GM11168 (cell line): ENCODE data around the gene SERPINB11.
"Not testable (repeated sequence)": the region's sequence is repeated elsewhere in the genome, so short reads cannot be mapped to it uniquely, and the experiment has no call there.

Experiments used
- in situ Hi-C: fragments of 300-500 bp; cut with MboI; formaldehyde crosslinking; loops from one replicate; pipeline ENCODE4 v1.12.0; 2022; ENCODE audit warnings: low sequenced_read_pairs; ENCODE audit not compliant: unreplicated experiment

The SERPINB11 gene

GRCh38 chr18:63725682-63726480 lies 23.1 kb downstream of the SERPINB11 start:
- in situ Hi-C loops: no loop called here

- in situ Hi-C loops: no loop called here
These were observed 28.0 kb downstream of the SERPINB11 start for GRCh38 chr18:63730773-63731172.

GRCh38 chr18:63731215-63731614 lies 28.5 kb downstream of the SERPINB11 start:
- in situ Hi-C loops: no loop called here

GRCh38 chr18:63736876-63737275 lies 34.1 kb downstream of the SERPINB11 start:
- in situ Hi-C loops: no loop called here

GRCh38 chr18:63741769-63742168 lies 39.0 kb downstream of the SERPINB11 start:
- in situ Hi-C loops: no loop called here

GRCh38 chr18:63747006-63747405 lies 44.2 kb downstream of the SERPINB11 start:
- in situ Hi-C loops: no loop called here

- in situ Hi-C loops: no loop called here
These were observed 46.7 kb downstream of the SERPINB11 start for GRCh38 chr18:63749489-63749888.

- in situ Hi-C loops: no loop called here
These were observed 49.9 kb downstream of the SERPINB11 start for GRCh38 chr18:63752636-63753035.

- in situ Hi-C loops: no loop called here
These were observed 50.9 kb downstream of the SERPINB11 start for GRCh38 chr18:63753676-63754075.

- in situ Hi-C loops: no loop called here
These were observed 54.8 kb downstream of the SERPINB11 start for GRCh38 chr18:63757541-63757940.

- in situ Hi-C loops: no loop called here
These were observed 56.0 kb downstream of the SERPINB11 start for GRCh38 chr18:63758615-63759240.

- in situ Hi-C loops: not testable (repeated sequence)
These were observed 57.0 kb downstream of the SERPINB11 start for GRCh38 chr18:63759786-63760185.

- in situ Hi-C loops: no loop called here
These were observed 59.8 kb downstream of the SERPINB11 start for GRCh38 chr18:63762518-63762917.

- in situ Hi-C loops: no loop called here
These were observed 61.3 kb downstream of the SERPINB11 start for GRCh38 chr18:63763831-63764600.

GRCh38 chr18:63765837-63766236 lies 63.1 kb downstream of the SERPINB11 start:
- in situ Hi-C loops: no loop called here
